Large intestine (tissue), 3 donors: ENCODE results near the gene IFNLR1. TPM values are rescaled to one million over a fixed set of nuclear protein-coding genes. Genes with fewer than 3 reads are reported as not detected.
A peak's percentile ranks its signal among the peaks of the same experiment; 100 is the strongest.

Source experiments
- DNase-seq, 2 donors: peaks; one replicate each; pipeline versions ENCODE4 v3.0.0 to v3.0.0-alpha.2; 2013
- H3K27ac ChIP-seq: one replicate; pipeline ENCODE4 v1.5.1; 2013; ENCODE audit warnings: low read length
- H3K27me3 ChIP-seq: 2 replicates; pipeline ENCODE4 v1.6.1; 2013; ENCODE audit warnings: low read length; ENCODE audit not compliant: control insufficient read depth, insufficient read depth
- H3K36me3 ChIP-seq: 2 replicates; pipeline ENCODE4 v1.6.1; 2013; ENCODE audit warnings: low read length; ENCODE audit not compliant: control insufficient read depth, insufficient read depth
- H3K4me1 ChIP-seq: one replicate; pipeline ENCODE4 v1.6.1; 2013; ENCODE audit warnings: low read length; ENCODE audit not compliant: control insufficient read depth, insufficient read depth
- H3K4me3 ChIP-seq: one replicate; pipeline ENCODE4 v1.5.1; 2013; ENCODE audit warnings: low read length
- H3K9me3 ChIP-seq: one replicate; pipeline ENCODE4 v1.6.1; 2013; ENCODE audit warnings: mild to moderate bottlenecking, low read depth, low read length, moderate library complexity; ENCODE audit not compliant: control insufficient read depth
- WGBS: methylation state at CpG from one replicate; pipeline ENCODE4 v1.1.5; 2013; ENCODE audit warnings: low lambda C conversion rate; ENCODE audit not compliant: insufficient coverage; 5-methylcytosine and 5-hydroxymethylcytosine counted together
- polyA plus RNA-seq: library from polyadenylated mRNA; unstranded; fragments of 120-200 nt; gene quantifications from one replicate; pipeline ENCODE4 v1.2.1, GENCODE V29; 2013

The IFNLR1 gene
- polyA plus RNA-seq, 1 donor = 11.7 TPM

DNA sequence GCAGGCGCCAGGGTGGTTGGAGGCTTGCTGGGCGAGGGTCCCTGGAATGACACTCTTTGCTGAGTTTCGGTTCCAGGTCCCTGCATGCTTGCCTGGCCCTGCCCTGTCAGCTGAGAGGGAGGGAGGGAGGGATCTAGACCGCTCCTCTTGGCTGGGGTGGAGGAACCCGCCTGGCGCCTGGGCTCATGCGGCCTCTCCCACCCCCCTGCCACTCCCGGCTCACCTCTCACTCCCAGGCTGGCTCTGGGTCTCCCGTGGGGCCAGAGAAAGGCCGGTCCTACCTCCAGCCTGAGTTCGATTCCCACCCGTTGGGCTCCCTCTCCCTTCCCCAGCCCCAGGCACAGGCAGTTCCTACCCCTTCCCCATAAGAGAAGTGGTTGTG lies 19.0 kb upstream of the IFNLR1 start:
- no peak for DNase-seq
- no peaks in the 10 kb centered on the region for H3K27me3 ChIP-seq
- H3K4me3 ChIP-seq = no peak overlapping the region
- H3K27ac ChIP-seq = no peak overlapping the region
- no peaks in the 10 kb centered on the region for H3K36me3 ChIP-seq
- H3K4me1 ChIP-seq = peaks cover 14% of the 10 kb centered on the region
- no peaks in the 10 kb centered on the region for H3K9me3 ChIP-seq
- no CpG with 5 or more reads among the region's 12 CpGs for WGBS

DNA sequence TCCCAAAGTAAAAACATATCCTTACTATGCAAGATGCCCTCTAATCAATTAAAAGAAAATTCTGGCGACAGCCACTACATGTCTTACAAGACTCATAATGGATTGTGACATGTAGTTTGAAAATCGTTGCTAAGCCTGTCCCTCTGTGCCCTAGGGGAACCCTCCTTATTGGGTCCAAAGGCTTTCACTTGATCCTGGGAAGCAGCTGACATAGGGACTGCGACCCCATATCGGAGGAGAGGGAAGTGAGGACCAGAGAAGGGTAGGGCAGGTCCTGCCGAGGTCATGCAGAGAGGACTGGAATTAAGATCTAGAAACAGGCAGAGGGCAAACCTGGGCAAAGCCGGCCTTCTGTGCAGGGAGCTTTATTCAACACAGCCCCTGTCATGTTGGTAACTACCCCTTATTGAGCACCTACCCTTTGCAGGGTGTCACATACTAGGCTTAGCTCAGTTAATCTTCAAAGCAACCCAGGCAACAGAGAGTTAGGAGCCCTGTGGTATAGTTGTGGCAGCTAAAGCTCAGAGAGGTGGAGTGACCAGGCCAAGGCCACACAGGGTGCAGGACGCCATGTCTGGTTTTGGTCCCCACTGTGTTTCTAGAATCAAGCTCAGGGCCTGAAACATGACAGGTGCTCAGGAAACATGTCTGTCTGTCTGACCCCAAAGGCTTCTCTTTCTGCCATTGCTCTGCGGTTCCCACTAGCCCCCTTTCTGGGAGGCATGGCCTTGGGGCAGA lies 18.4 kb upstream of the IFNLR1 start:
- no peaks in the 10 kb centered on the region for H3K36me3 ChIP-seq
- DNase-seq = peak; percentile 38 to 79
- WGBS = no CpG with 5 or more reads among the region's 8 CpGs
- peaks cover 14% of the 10 kb centered on the region for H3K4me1 ChIP-seq
- no peaks in the 10 kb centered on the region for H3K9me3 ChIP-seq
- H3K4me3 ChIP-seq = no peak overlapping the region
- no peak overlapping the region for H3K27ac ChIP-seq
- no peaks in the 10 kb centered on the region for H3K27me3 ChIP-seq

DNA sequence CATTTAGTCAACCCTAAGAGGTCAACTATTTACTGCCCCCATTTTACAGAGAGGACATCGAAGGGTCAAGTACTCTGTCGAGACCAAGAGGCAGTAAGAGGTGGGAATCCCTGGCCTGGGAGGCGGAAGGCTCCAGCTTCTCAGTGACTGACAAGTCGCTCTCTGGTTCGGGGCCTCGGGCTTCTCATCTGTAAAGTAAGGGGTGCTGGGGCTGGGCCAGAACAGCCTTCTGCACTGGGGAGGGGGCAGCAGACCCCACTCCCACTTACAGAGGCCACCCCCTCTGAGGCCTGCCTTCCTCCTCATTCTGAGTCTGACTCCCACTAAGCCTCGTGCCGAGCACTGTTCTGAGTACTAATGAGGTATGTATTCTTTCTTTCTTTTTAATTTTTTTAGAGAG lies 17.0 kb upstream of the IFNLR1 start:
- WGBS = no CpG with 5 or more reads among the region's 8 CpGs
- Histone ChIP-seq H3K9me3 (no peaks in the 10 kb centered on the region), H3K27ac (no peak overlapping the region), H3K27me3 (no peaks in the 10 kb centered on the region), H3K4me1 (peaks cover 17% of the 10 kb centered on the region), H3K36me3 (no peaks in the 10 kb centered on the region), H3K4me3 (no peak overlapping the region)
- DNase-seq = no peak

DNA sequence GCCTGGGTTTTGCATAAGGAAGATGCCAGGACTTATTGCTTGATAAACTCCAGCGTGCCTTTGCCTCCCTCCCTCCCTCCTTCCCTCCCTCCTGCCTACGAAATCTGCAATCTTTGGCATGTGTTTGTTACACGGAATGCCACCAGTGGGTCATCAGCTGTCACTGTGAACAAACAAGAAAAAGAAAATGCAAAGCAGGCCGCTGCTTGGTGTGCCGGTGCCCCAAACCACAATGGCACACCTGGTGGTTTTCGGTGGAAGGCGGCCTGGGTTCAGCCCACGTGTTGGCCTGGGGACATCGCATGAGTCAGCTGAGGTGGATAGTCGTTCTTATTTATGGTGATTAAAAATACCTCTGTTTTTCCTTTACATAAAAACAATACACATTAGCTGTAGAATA lies 16.3 kb upstream of the IFNLR1 start:
- H3K27ac ChIP-seq = no peak overlapping the region
- 71% methylated on average over 3 of the region's 10 CpGs for WGBS
- no peak overlapping the region for H3K4me3 ChIP-seq
- H3K4me1 ChIP-seq = peaks cover 17% of the 10 kb centered on the region
- no peaks in the 10 kb centered on the region for H3K36me3 ChIP-seq
- H3K9me3 ChIP-seq = no peaks in the 10 kb centered on the region
- H3K27me3 ChIP-seq = no peaks in the 10 kb centered on the region
- no peak for DNase-seq

DNA sequence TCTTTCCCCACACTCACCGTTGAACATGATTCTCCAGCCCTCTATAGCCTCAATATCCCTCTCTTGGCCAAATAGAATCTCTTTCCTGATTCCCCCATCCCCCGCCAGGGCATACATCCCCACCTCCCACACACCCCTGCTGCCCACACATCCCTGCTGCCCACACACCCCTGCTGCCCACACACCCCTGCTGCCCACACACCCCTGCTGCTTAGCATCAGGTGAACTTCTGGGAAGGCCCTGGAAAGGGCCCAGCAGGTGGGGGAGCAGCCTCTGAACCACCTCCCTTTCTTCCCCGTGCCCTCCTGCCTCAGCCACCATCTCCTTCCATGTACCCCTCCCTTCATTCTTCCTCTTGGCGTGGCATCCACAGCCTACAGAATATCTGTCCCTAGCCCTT lies 15.9 kb upstream of the IFNLR1 start:
- H3K27ac ChIP-seq = no peak overlapping the region
- H3K36me3 ChIP-seq = no peaks in the 10 kb centered on the region
- DNase-seq = no peak
- no peak overlapping the region for H3K4me3 ChIP-seq
- no peaks in the 10 kb centered on the region for H3K9me3 ChIP-seq
- H3K4me1 ChIP-seq = peaks cover 17% of the 10 kb centered on the region
- H3K27me3 ChIP-seq = no peaks in the 10 kb centered on the region
- 100% methylated on average over 1 of the region's 4 CpGs for WGBS

DNA sequence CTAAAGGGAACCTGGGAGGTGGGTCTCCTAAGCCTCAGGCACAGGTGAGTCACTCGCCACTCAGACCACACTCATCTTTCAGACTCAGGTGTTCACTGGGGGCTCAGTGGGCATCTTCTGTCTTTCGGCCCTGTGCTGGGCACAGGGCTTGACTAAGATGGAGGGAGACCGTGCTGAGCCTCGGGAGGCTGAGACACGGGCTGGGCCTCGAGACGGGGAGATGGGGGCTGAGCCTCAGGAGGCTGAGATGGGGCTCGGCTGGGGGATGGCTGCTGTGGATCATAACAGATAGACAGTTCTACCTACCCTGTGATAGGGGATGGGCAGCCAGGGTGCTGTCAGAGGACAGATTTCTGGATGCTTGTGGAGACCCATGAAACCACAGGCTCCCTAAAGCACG lies 15.5 kb upstream of the IFNLR1 start:
- H3K27ac ChIP-seq = peak overlapping the region; percentile 48

DNA sequence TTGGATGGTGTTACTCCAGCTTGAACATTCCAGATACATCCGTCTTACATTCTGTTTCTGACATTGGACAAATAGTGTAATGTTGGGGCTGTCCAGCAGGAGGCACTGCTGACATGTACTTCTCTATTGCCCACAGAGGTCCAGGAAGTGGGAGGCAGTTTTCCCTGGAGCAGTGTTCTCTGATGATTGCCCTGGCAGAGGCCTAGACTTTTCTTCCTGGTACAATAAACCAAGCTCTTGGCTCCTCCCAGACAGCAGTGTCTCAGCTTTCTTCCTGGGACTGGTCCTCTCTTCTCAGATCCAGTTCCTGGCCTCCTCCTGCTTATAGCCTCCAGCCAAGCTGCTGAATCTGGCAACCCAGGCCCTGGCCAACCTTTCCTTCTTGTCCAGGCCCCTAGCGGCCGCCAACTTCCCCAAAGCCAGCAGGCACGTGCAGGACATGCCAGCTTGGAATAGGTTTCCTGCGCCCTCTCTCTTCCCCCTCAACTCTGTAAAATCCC lies 14.9 kb upstream of the IFNLR1 start:
- WGBS = no CpG with 5 or more reads among the region's 5 CpGs
- no peaks in the 10 kb centered on the region for H3K27me3 ChIP-seq
- H3K27ac ChIP-seq = peak overlapping the region; percentile 48
- no peak overlapping the region for H3K4me3 ChIP-seq
- no peaks in the 10 kb centered on the region for H3K9me3 ChIP-seq
- peak; percentile 92 to 94 for DNase-seq
- peaks cover 17% of the 10 kb centered on the region for H3K4me1 ChIP-seq
- H3K36me3 ChIP-seq = no peaks in the 10 kb centered on the region

More for the DNA sequence above, 15.5 kb upstream of the IFNLR1 start:
- no peaks in the 10 kb centered on the region for H3K9me3 ChIP-seq
- H3K27me3 ChIP-seq = no peaks in the 10 kb centered on the region
- no peaks in the 10 kb centered on the region for H3K36me3 ChIP-seq
- no peak for DNase-seq
- H3K4me1 ChIP-seq = peaks cover 17% of the 10 kb centered on the region
- WGBS = 100% methylated on average over 1 of the region's 9 CpGs
- H3K4me3 ChIP-seq = no peak overlapping the region

DNA sequence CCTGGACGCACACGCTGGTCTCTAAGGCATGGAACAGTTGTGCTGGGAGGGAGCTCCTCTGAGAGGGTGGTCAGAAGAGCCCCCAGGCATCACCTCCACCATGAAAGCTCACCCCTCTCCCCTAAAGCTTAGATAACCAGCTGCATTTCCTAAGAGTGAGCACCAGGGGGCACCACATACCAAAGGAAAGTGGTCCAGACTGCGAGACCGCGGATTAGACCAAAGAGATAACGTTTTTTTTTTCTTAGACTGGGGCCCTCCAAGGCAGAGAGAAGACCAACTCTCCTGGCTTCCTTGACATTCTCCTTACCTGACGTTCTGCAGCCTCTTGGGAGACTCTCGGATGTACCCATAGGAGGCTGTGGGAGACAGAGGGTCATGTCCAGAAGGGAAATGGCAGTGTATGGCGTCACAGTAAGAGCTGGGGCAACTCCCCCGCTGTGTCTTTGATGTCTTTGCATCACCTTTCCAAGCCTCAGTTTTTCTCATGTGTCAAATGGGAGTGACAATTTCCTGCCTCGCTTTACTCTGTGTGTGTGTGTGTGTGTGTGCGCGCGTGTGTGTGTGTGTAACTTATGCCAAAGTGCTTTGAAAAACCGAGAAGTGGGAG lies 12.3 kb upstream of the IFNLR1 start:
- H3K9me3 ChIP-seq = no peaks in the 10 kb centered on the region
- no peak overlapping the region for H3K27ac ChIP-seq
- DNase-seq = peak in 1 of 2 donors; percentile 51
- no CpG with 5 or more reads among the region's 15 CpGs for WGBS
- no peaks in the 10 kb centered on the region for H3K36me3 ChIP-seq
- peaks cover 9% of the 10 kb centered on the region for H3K4me1 ChIP-seq
- no peaks in the 10 kb centered on the region for H3K27me3 ChIP-seq
- H3K4me3 ChIP-seq = no peak overlapping the region

DNA sequence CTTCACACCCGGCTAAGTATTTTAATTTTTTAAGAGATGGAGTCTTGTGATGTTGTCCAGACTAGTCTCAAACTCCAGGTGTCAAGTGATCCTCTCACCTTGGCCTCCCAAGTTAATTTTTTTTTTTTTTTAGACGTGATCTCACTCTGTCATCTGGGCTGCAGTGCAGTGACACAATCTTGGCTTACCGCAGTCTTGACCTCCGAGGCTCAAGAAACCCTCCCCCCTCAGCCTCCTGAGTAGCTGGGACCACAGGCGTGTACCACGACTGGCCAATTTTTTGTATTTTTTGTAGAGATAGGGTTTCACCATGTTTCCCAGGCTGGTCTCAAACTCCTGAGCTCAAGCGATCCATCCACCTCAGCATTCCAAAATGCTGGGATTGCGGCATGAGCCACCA lies 11.7 kb upstream of the IFNLR1 start:
- no peaks in the 10 kb centered on the region for H3K36me3 ChIP-seq
- WGBS = no CpG with 5 or more reads among the region's 8 CpGs

DNA sequence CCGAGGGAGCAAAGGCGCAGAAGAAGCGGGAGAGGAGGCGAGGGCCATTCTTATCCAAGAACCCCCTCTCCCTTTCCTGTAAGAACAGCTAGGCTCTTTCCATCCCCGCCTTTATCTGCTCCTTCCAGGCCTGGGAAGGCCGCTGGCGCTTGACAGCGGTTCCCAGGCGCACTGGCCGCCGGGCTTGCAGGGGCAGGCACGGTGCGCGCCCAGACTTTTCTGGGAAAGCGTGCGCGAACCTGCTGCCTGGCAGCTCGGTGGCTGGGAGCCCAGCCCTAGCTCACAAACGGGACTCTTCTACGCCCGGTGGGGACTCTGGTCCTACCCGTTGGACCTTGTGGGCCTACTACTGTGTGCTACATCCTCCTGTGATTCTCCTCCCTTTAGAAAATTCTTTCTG lies 8.8 kb upstream of the IFNLR1 start:
- DNase-seq = no peak
- H3K4me1 ChIP-seq = peaks cover 17% of the 10 kb centered on the region
- no CpG with 5 or more reads among the region's 22 CpGs for WGBS

More for the DNA sequence above, 11.7 kb upstream of the IFNLR1 start:
- H3K9me3 ChIP-seq = no peaks in the 10 kb centered on the region
- no peak overlapping the region for H3K27ac ChIP-seq
- no peak for DNase-seq
- no peak overlapping the region for H3K4me3 ChIP-seq
- H3K27me3 ChIP-seq = no peaks in the 10 kb centered on the region
- peaks cover 9% of the 10 kb centered on the region for H3K4me1 ChIP-seq

More for the DNA sequence above, 8.8 kb upstream of the IFNLR1 start:
- no peak overlapping the region for H3K27ac ChIP-seq
- H3K4me3 ChIP-seq = no peak overlapping the region
- no peaks in the 10 kb centered on the region for H3K9me3 ChIP-seq
- H3K27me3 ChIP-seq = no peaks in the 10 kb centered on the region
- no peaks in the 10 kb centered on the region for H3K36me3 ChIP-seq
